WTC11 (cell line): ENCODE measurements around the gene QRFP. TPM values are rescaled to one million over a fixed set of nuclear protein-coding genes. Genes with fewer than 3 reads are reported as not detected.

ENCODE experiments used
- ATAC-seq: fragments of 200-7000 bp; cut with Tn5 transposase; 2 replicates; pipeline ENCODE4 v1.10.0; 2021; ENCODE audit warnings: mild to moderate bottlenecking, moderate library complexity
- CTCF ChIA-PET: fragments of 300-600 bp; sonication (Branson Sonifier 250); formaldehyde crosslinking; loops from one replicate; lab custom pipeline; 2021; ENCODE audit warnings: antibody characterized with exemption; lab: Charles Lee
- POLR2A ChIA-PET: fragments of 350-600 bp; sonication (Branson Sonifier 250); formaldehyde crosslinking; loops from one replicate; lab custom pipeline; 2021; ENCODE audit warnings: antibody characterized with exemption; lab: Charles Lee
- DNase-seq: peaks from one replicate; pipeline ENCODE4 v3.0.0; 2021; ENCODE audit warnings: low spot score
- H3K27ac Mint-ChIP-seq: 2 replicates; pipeline ENCODE4 v1.8.0; 2021; ENCODE audit warnings: mixed read lengths
- H3K27me3 Mint-ChIP-seq: 2 replicates; pipeline ENCODE4 v1.8.0; 2021; ENCODE audit warnings: low read depth, mild to moderate bottlenecking, moderate library complexity, mixed read lengths
- H3K36me3 Mint-ChIP-seq: 2 replicates; pipeline ENCODE4 v1.8.0; 2021; ENCODE audit warnings: mixed read lengths
- H3K4me1 Mint-ChIP-seq: 2 replicates; pipeline ENCODE4 v1.8.0; 2022; ENCODE audit warnings: mixed read lengths
- H3K4me3 Mint-ChIP-seq: 2 replicates; pipeline ENCODE4 v1.8.0; 2021; ENCODE audit warnings: mild to moderate bottlenecking, moderate library complexity, mixed read lengths
- H3K9me3 Mint-ChIP-seq: 2 replicates; pipeline ENCODE4 v1.8.0; 2021; ENCODE audit warnings: mixed read lengths
- AFF4 ChIP-seq: sonication (generic); formaldehyde crosslinking; IDR thresholded peaks from 2 replicates; pipeline ENCODE4 v1.8.1; 2023; ENCODE audit warnings: mild to moderate bottlenecking, missing genetic modification reagents, borderline replicate concordance
- ESRRA ChIP-seq: sonication (generic); formaldehyde crosslinking; IDR thresholded peaks from 2 replicates; pipeline ENCODE4 v1.8.1; 2022; ENCODE audit warnings: mild to moderate bottlenecking, missing genetic modification reagents, borderline replicate concordance
- ETV6 ChIP-seq: sonication (generic); formaldehyde crosslinking; IDR thresholded peaks from 2 replicates; pipeline ENCODE4 v1.8.1; 2022; ENCODE audit warnings: mild to moderate bottlenecking, missing genetic modification reagents
- GABPB1 ChIP-seq: sonication (generic); formaldehyde crosslinking; IDR thresholded peaks from 2 replicates; pipeline ENCODE4 v1.8.1; 2023; ENCODE audit warnings: mild to moderate bottlenecking, missing genetic modification reagents
- IRF1 ChIP-seq: sonication (generic); formaldehyde crosslinking; IDR thresholded peaks from 2 replicates; pipeline ENCODE4 v1.8.0; 2023; ENCODE audit warnings: missing genetic modification reagents
- IRF2 ChIP-seq: sonication (generic); formaldehyde crosslinking; IDR thresholded peaks from 2 replicates; pipeline ENCODE4 v1.8.0; 2022; ENCODE audit warnings: low read depth, missing genetic modification reagents, borderline replicate concordance
- JUN ChIP-seq: sonication (generic); formaldehyde crosslinking; IDR thresholded peaks from 2 replicates; pipeline ENCODE4 v1.8.0; 2023; ENCODE audit warnings: mild to moderate bottlenecking, missing genetic modification reagents
- NFYB ChIP-seq: sonication (generic); formaldehyde crosslinking; conservative IDR thresholded peaks from 2 replicates; pipeline ENCODE4 v1.8.0; 2022; ENCODE audit warnings: low read depth, missing genetic modification reagents
- NR3C1 ChIP-seq: sonication (generic); formaldehyde crosslinking; conservative IDR thresholded peaks from 2 replicates; pipeline ENCODE4 v1.8.1; 2023; ENCODE audit warnings: low read depth, mild to moderate bottlenecking, missing genetic modification reagents
- RELA ChIP-seq: sonication (generic); formaldehyde crosslinking; IDR thresholded peaks from 2 replicates; pipeline ENCODE4 v1.8.1; 2022; ENCODE audit warnings: missing genetic modification reagents, mild to moderate bottlenecking, borderline replicate concordance
- SMAD3 ChIP-seq: sonication (generic); formaldehyde crosslinking; IDR thresholded peaks from 2 replicates; pipeline ENCODE4 v1.8.0; 2022; ENCODE audit warnings: missing genetic modification reagents, mild to moderate bottlenecking, borderline replicate concordance
- SMAD4 ChIP-seq: sonication (generic); formaldehyde crosslinking; IDR thresholded peaks from 2 replicates; pipeline ENCODE4 v1.8.0; 2022; ENCODE audit warnings: mild to moderate bottlenecking, missing genetic modification reagents
- TP53 ChIP-seq: sonication (generic); formaldehyde crosslinking; IDR thresholded peaks from 2 replicates; pipeline ENCODE4 v1.8.1; 2023; ENCODE audit warnings: mild to moderate bottlenecking, missing genetic modification reagents
- ZNF263 ChIP-seq: sonication (generic); formaldehyde crosslinking; IDR thresholded peaks from 2 replicates; pipeline ENCODE4 v1.8.1; 2022; ENCODE audit warnings: low read depth, mild to moderate bottlenecking, moderate library complexity, missing genetic modification reagents
- ZNF396 ChIP-seq: fragments of 250-450 bp; sonication (Bioruptor Pico); IDR thresholded peaks from 2 replicates; pipeline ENCODE4 v1.8.0; 2021; ENCODE audit warnings: mild to moderate bottlenecking, moderate library complexity, borderline replicate concordance
- ZNF512 ChIP-seq: sonication (generic); formaldehyde crosslinking; IDR thresholded peaks from 2 replicates; pipeline ENCODE4 v1.8.1; 2022; ENCODE audit warnings: missing genetic modification reagents, borderline replicate concordance
- total RNA-seq: library from RNA; stranded (reverse); gene quantifications from 3 replicates; pipeline ENCODE4 v1.2.3, GENCODE V29; 2021

QRFP gene
- total RNA-seq, 1 experiment from 2014 or later: not detected

GRCh38 chr9:130904070-130905044, 7.7 kb upstream of the QRFP start:
- DNase-seq (no peak), ATAC-seq (no peak)
- CTCF ChIA-PET: interaction anchor here (1.4 to 1.7 kb wide), 2 partner anchors 35 to 94 kb away, joined by 5 to 6 read pairs; no protein-coding TSS in a partner anchor
- Mint-ChIP-seq H3K27ac (no peak overlapping the region), H3K9me3 (no peaks in the 10 kb centered on the region), H3K4me1 (no peaks in the 10 kb centered on the region), H3K4me3 (no peak overlapping the region), H3K27me3 (no peaks in the 10 kb centered on the region), H3K36me3 (no peaks in the 10 kb centered on the region)
- TF ChIP-seq GABPB1 (CRISPR knock-in tag): no peak
- TF ChIP-seq NFYB: no peak
- TF ChIP-seq NR3C1 (CRISPR knock-in tag): no peak
- no peak for TF ChIP-seq ZNF512 (CRISPR knock-in tag)
- TF ChIP-seq ZNF263 (CRISPR knock-in tag): no peak
- TF ChIP-seq AFF4 (CRISPR knock-in tag): no peak
- TF ChIP-seq SMAD4: no peak
- TF ChIP-seq IRF2 (CRISPR knock-in tag): no peak
- POLR2A ChIA-PET: no interaction called here

- H3K27me3 Mint-ChIP-seq: no peaks in the 10 kb centered on the region
- no peaks in the 10 kb centered on the region for H3K36me3 Mint-ChIP-seq
- CTCF ChIA-PET: interaction anchor here (1.0 to 1.7 kb wide), 3 partner anchors 34 to 143 kb away, joined by 4 to 6 read pairs (median 5); no protein-coding TSS in a partner anchor
- no peaks in the 10 kb centered on the region for H3K4me1 Mint-ChIP-seq
- no peak overlapping the region for H3K4me3 Mint-ChIP-seq
- H3K27ac Mint-ChIP-seq: no peak overlapping the region
- POLR2A ChIA-PET: no interaction called here
- H3K9me3 Mint-ChIP-seq: no peaks in the 10 kb centered on the region
- DNase-seq: no peak
- ATAC-seq: no peak
- TF ChIP-seq ESRRA (CRISPR knock-in tag) (no peak), ZNF396 (no peak), ZNF512 (CRISPR knock-in tag) (no peak), IRF1 (CRISPR knock-in tag) (no peak), RELA (CRISPR knock-in tag) (no peak), SMAD3 (CRISPR knock-in tag) (no peak), ETV6 (no peak), AFF4 (CRISPR knock-in tag) (no peak), SMAD4 (no peak), TP53 (CRISPR knock-in tag) (no peak), JUN (CRISPR knock-in tag) (no peak)
Observed at GRCh38 chr9:130903194-130904069, 6.8 kb upstream of the QRFP start.
